ENCODE data around the gene NPC2.

GRCh38 chr14:74507085-74507484 lies 14.0 kb upstream of the NPC2 start:
- TF ChIP-seq CTCF (conservative IDR thresholded peaks at IDR 0.05; ENCODE audit: low read depth, low read length) (no peak), RAD21 (IDR thresholded peaks at IDR 0.05; ENCODE audit: low read length) (no peak), POLR2A (IDR thresholded peaks at IDR 0.05; ENCODE audit: low read depth, low read length) (no peak), CHD1 (IDR thresholded peaks at IDR 0.05; ENCODE audit: low read depth, low read length) (no peak)
